CD4-positive, alpha-beta T cell (primary cell): ENCODE data around the gene GCNT3. TPM values are rescaled to one million over a fixed set of nuclear protein-coding genes. Genes with fewer than 3 reads are reported as not detected.

ENCODE experiments used
- ATAC-seq: fragments of 200-7000 bp; cut with Tn5 transposase; one replicate; pipeline ENCODE4 v1.10.0; 2022; ENCODE audit warnings: mild to moderate bottlenecking; ENCODE audit not compliant: poor library complexity
- CTCF ChIA-PET: fragments of 350-600 bp; sonication (Branson Sonifier 250); formaldehyde crosslinking; loops from one replicate; lab custom pipeline; 2021; ENCODE audit warnings: antibody characterized with exemption, inconsistent platforms; lab: Charles Lee
- POLR2A ChIA-PET: fragments of 350-600 bp; sonication (Branson Sonifier 250); formaldehyde crosslinking; loops from one replicate; lab custom pipeline; 2021; ENCODE audit warnings: antibody characterized with exemption, inconsistent platforms; lab: Charles Lee
- DNase-seq, 14 experiments: peaks; one replicate each; pipeline ENCODE4 v3.0.0-alpha.2; 2013 to 2020; ENCODE audit warnings: mixed read lengths in 2 of 14
- H3K27ac ChIP-seq, 2 donors: one replicate each; pipeline versions ENCODE4 v1.5.1 to v1.7.0; 2013; ENCODE audit warnings: low read length in 2 of 2, low read depth in 1 of 2, mild to moderate bottlenecking in 1 of 2
- H3K27me3 ChIP-seq, 2 experiments: 1 replicate in 1 of 2; 2 replicates in 1 of 2; pipeline versions ENCODE4 v1.6.1 to v1.7.0; 2013; ENCODE audit warnings: low read length in 2 of 2, control low read depth in 1 of 2, mild to moderate bottlenecking in 1 of 2, moderate library complexity in 1 of 2; ENCODE audit not compliant: insufficient read depth in 2 of 2, control insufficient read depth in 1 of 2
- H3K36me3 ChIP-seq: one replicate; pipeline ENCODE4 v1.6.1; 2013; ENCODE audit warnings: low read length, control low read depth; ENCODE audit not compliant: insufficient read depth
- H3K4me1 ChIP-seq: one replicate; pipeline ENCODE4 v1.6.1; 2013; ENCODE audit warnings: low read length, control low read depth; ENCODE audit not compliant: insufficient read depth
- H3K4me3 ChIP-seq: one replicate; pipeline ENCODE4 v1.5.1; 2013; ENCODE audit warnings: mild to moderate bottlenecking, low read length, moderate library complexity
- H3K9me3 ChIP-seq, 2 experiments: 1 replicate in 1 of 2; 2 replicates in 1 of 2; pipeline versions ENCODE4 v1.6.1 to v1.7.0; 2013; ENCODE audit warnings: low read length in 2 of 2, mild to moderate bottlenecking in 2 of 2, control low read depth in 1 of 2, moderate library complexity in 1 of 2; ENCODE audit not compliant: control insufficient read depth in 1 of 2, insufficient read depth in 1 of 2
- H3K27ac Mint-ChIP-seq: one replicate; pipeline ENCODE4 v1.8.0; 2020; ENCODE audit warnings: mixed read lengths
- H3K27me3 Mint-ChIP-seq: one replicate; pipeline ENCODE4 v1.8.0; 2021; ENCODE audit warnings: mixed read lengths
- H3K36me3 Mint-ChIP-seq: one replicate; pipeline ENCODE4 v1.8.0; 2021; ENCODE audit warnings: low read depth, mixed read lengths
- H3K4me1 Mint-ChIP-seq: one replicate; pipeline ENCODE4 v1.8.0; 2021; ENCODE audit warnings: low read depth, mixed read lengths
- H3K4me3 Mint-ChIP-seq: one replicate; pipeline ENCODE4 v1.8.0; 2020; ENCODE audit warnings: mild to moderate bottlenecking, mixed read lengths
- H3K9me3 Mint-ChIP-seq: one replicate; pipeline ENCODE4 v1.8.0; 2020; ENCODE audit warnings: mixed read lengths
- intact Hi-C, 2 experiments: fragments of 100-400 bp; cut with DNase I in 1 of 2; cut with micrococcal nuclease in 1 of 2; formaldehyde crosslinking; loops; one replicate each; pipeline versions ENCODE4 v1.15.1 to v1.9.0; 2023 to 2025; cut with DNase I, micrococcal nuclease
- total RNA-seq, 174 experiments: library from RNA in 2 of 174; stranded (reverse) in 2 of 174; gene quantifications; one replicate each; pipeline ENCODE4 v1.2.3 and lab custom pipeline; 2021 to 2026
- TF ChIP-seq, protein P1 (sequence below): fragments of 200-600 bp; IDR thresholded peaks from one replicate; pipeline ENCODE4 v1.8.0; 2022; ENCODE audit warnings: antibody characterized with exemption, mild to moderate bottlenecking

GCNT3 gene
- total RNA-seq, 2 experiments from 2014 or later: not detected

DNA sequence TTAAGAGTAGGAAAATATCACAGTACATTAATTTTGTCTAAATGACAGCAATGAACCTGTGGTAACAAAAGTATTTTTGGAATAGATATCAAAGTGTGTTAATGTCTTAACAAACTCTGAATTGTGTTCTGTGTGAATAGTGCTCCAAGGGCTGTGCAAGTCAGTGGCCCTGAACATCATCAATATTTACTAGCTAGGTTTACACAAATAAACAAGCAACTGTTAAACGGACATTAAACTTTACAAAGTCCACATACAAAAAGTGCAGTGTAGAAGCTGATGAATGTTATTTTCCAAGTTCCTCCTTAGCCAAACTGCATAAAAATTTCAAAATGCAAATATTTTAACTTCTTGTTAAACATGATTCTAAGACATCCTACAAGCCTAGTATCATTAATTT is 47.8 kb downstream of the GCNT3 start:
- H3K36me3 Mint-ChIP-seq: peaks cover 50% of the 10 kb centered on the region
- Histone ChIP-seq H3K4me3 (no peak overlapping the region), H3K27ac (no peak overlapping the region), H3K4me1 (peaks cover 17% of the 10 kb centered on the region), H3K27me3 (no peaks in the 10 kb centered on the region), H3K9me3 (no peaks in the 10 kb centered on the region), H3K36me3 (peaks cover 47% of the 10 kb centered on the region)
- CTCF ChIA-PET: interaction anchor here (1.2 kb wide), 1 partner anchor 26 kb away, joined by 3 read pairs; no protein-coding TSS in a partner anchor
- H3K9me3 Mint-ChIP-seq: no peaks in the 10 kb centered on the region
- TF ChIP-seq, protein P1, sequence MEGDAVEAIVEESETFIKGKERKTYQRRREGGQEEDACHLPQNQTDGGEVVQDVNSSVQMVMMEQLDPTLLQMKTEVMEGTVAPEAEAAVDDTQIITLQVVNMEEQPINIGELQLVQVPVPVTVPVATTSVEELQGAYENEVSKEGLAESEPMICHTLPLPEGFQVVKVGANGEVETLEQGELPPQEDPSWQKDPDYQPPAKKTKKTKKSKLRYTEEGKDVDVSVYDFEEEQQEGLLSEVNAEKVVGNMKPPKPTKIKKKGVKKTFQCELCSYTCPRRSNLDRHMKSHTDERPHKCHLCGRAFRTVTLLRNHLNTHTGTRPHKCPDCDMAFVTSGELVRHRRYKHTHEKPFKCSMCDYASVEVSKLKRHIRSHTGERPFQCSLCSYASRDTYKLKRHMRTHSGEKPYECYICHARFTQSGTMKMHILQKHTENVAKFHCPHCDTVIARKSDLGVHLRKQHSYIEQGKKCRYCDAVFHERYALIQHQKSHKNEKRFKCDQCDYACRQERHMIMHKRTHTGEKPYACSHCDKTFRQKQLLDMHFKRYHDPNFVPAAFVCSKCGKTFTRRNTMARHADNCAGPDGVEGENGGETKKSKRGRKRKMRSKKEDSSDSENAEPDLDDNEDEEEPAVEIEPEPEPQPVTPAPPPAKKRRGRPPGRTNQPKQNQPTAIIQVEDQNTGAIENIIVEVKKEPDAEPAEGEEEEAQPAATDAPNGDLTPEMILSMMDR: no peak
- ATAC-seq: no peak
- H3K27me3 Mint-ChIP-seq: no peaks in the 10 kb centered on the region
- POLR2A ChIA-PET: no interaction called here
- no peak for DNase-seq
- intact Hi-C loops: loop anchor here in 1 of 2 experiments (5.0 to 10.0 kb wide), 5 partner anchors 672 to 912 kb away; partner anchors contain the start of genes ADAM10, ANXA2, MINDY2 and RNF111
- H3K4me3 Mint-ChIP-seq: peak overlapping the region; percentile 74
- no peaks in the 10 kb centered on the region for H3K4me1 Mint-ChIP-seq
- peak overlapping the region; percentile 61 for H3K27ac Mint-ChIP-seq

DNA sequence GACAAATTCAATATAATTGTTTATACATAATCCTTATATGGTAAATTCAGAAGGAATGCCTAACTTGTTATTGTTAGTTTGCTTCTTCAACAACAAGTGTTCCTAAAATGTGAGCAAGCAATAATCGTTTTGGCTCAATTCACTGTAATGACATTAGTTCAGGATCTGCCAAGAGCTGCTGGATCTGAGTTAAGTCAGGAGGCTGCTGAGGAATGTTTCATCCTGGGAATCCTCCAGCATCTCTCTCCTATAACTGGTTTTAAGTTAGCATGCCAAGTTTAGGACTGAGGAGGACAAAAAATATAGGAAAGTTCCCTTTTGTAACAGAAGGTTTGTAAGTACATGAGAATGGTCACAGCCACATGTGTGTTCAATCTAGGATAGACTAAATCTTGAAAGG is 50.7 kb downstream of the GCNT3 start:
- ChIA-PET POLR2A (no interaction called here), CTCF (no interaction called here)
- Histone ChIP-seq H3K36me3 (peaks cover 59% of the 10 kb centered on the region), H3K9me3 (no peaks in the 10 kb centered on the region), H3K27ac (no peak overlapping the region), H3K4me1 (peaks cover 6% of the 10 kb centered on the region), H3K4me3 (no peak overlapping the region), H3K27me3 (no peaks in the 10 kb centered on the region)
- H3K27me3 Mint-ChIP-seq: no peaks in the 10 kb centered on the region
- ATAC-seq: no peak
- peaks cover 55% of the 10 kb centered on the region for H3K36me3 Mint-ChIP-seq
- TF ChIP-seq, protein P1: no peak
- H3K27ac Mint-ChIP-seq: no peak overlapping the region
- no peak overlapping the region for H3K4me3 Mint-ChIP-seq
- H3K9me3 Mint-ChIP-seq: no peaks in the 10 kb centered on the region
- no peaks in the 10 kb centered on the region for H3K4me1 Mint-ChIP-seq
- intact Hi-C loops: no loop called here
- no peak for DNase-seq

DNA sequence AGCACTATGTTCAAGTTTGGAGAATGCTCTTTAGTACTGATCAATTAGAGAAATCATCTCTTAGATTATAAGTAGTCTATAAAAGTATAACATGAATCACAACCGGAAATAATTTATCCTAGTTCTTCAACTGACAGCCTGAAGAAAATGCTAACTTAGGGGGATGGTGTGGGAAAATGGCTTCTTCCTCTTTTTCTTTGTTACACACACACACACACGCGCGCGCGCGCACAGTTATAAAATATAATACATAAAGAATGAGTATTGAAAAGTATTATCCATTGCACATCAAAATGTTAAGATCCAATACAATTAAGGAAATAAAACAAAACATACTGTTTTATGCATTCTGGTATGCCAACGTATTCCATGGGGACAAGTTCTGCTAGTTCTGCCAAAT is 57.0 kb downstream of the GCNT3 start:
- Mint-ChIP-seq H3K4me1 (no peaks in the 10 kb centered on the region), H3K27ac (no peak overlapping the region), H3K36me3 (peaks cover 74% of the 10 kb centered on the region), H3K9me3 (no peaks in the 10 kb centered on the region), H3K4me3 (no peak overlapping the region), H3K27me3 (no peaks in the 10 kb centered on the region)
- H3K4me1 ChIP-seq: no peaks in the 10 kb centered on the region
- CTCF ChIA-PET: no interaction called here
- DNase-seq: no peak
- POLR2A ChIA-PET: no interaction called here
- H3K27me3 ChIP-seq: no peaks in the 10 kb centered on the region
- ATAC-seq: no peak
- TF ChIP-seq, protein P1: no peak
- intact Hi-C loops: no loop called here
- no peaks in the 10 kb centered on the region for H3K9me3 ChIP-seq
- H3K4me3 ChIP-seq: no peak overlapping the region
- peaks cover 81% of the 10 kb centered on the region for H3K36me3 ChIP-seq
- H3K27ac ChIP-seq: no peak overlapping the region

Other genes starting within 250 kb of the GCNT3 start
- gene MYO1E, start 238.9 kb upstream of the GCNT3 start, total RNA-seq: under 1 TPM; 0.59 to 0.63 TPM
- gene FAM81A, start 173.6 kb upstream of the GCNT3 start, total RNA-seq: not detected
- 10 to 100 TPM; 40.3 to 44.6 TPM for gene GTF2A2, start 45.7 kb downstream of the GCNT3 start, total RNA-seq
- gene BNIP2, start 77.5 kb downstream of the GCNT3 start, total RNA-seq: 100 to 1,000 TPM; 109 TPM